ENCODE data around the gene PCDH9.

PCDH9 gene

GRCh38 chr13:67224148-67224846, 5.8 kb downstream of the PCDH9 start:
- peak; percentile 8 for DNase-seq

DNA sequence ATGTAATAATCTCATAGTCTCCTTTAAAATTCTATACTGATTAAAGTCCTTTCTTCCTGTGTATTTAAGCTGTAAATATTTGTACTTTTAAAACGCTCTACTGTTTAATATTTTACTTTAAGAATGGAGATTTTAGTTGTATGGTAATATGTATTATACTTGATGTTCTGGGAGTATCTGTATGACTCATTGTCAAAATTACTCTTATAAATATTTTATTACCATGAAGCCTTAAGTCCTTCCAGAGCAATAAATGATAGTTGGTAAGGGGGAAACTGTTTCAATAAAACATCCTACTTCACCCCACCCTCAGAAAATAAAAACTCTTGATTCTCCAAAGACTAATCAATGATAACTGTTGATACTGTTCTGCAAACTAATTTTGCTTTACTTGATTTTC, 6.4 kb downstream of the PCDH9 start:
- no peak for DNase-seq

DNA sequence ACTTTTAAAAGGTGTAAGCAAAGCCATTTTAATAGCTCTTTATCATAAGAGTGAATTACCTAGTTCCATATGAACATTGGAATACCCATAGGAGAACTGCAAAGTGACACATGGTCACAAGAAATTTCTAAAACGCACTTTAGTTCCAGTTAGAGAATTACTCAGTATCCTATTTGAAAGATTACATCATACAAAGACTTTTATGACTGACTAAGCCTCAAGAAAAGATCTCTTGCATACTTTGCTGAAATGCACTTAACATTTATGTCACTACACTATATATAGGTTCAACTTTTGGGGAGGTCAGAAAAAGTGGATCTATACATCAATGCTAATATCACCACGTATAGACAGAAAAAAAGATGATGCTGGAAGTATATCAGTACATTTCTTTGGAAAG, 7.1 kb downstream of the PCDH9 start:
- DNase-seq, result no peak

GRCh38 chr13:67221630-67222226, 8.4 kb downstream of the PCDH9 start:
- DNase-seq, result no peak

GRCh38 chr13:67219113-67219512, 11.0 kb downstream of the PCDH9 start:
- no peak for DNase-seq

GRCh38 chr13:67217880-67218279, 12.3 kb downstream of the PCDH9 start:
- DNase-seq, result no peak

- no peak for DNase-seq
Measured at GRCh38 chr13:67216864-67217263, 13.3 kb downstream of the PCDH9 start.

- no peak for DNase-seq
Measured at GRCh38 chr13:67210208-67210607, 19.9 kb downstream of the PCDH9 start.

DNA sequence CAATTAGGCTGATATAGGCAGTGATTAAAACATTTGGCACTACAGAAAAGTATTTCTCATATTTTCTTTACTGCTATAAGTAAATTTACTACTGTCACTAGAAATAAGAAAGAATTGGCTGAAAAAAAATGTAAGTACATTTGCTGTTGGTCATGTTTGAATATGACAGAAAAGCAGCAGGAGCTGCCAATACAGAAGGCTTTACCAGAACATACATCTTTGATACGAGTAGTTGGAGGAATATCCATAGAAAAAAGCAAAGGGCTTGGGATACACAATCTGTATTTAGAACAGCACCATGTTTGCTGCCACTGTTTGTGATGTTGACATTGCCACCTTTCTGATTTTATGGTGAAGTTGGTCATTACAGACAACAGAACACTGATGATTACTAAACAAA, 21.6 kb downstream of the PCDH9 start:
- DNase-seq, result no peak

DNA sequence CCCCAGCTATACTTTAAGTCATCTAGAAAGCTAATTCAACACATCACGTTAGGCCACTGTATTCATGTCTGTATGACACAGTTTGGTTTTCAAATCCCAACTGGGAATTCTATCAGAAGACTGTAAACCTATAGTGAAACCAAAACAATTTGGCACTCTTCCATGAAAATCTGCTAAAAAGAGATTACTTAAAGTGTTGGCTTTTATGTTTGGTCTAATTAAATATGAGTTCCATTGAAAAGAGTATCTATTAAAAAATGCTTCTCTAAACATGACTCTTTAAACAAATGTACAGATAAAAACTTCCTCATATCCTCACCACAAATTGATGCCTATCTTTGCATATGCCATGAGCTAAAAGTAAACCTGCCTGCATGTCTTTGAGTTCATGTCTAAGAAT, 25.4 kb downstream of the PCDH9 start:
- no peak for DNase-seq

GRCh38 chr13:67200605-67201004, 29.5 kb downstream of the PCDH9 start:
- no peak for DNase-seq

- no peak for DNase-seq
Measured at GRCh38 chr13:67200183-67200582, 30.0 kb downstream of the PCDH9 start.

- DNase-seq, result no peak
Measured at GRCh38 chr13:67197704-67198103, 32.4 kb downstream of the PCDH9 start.

DNA sequence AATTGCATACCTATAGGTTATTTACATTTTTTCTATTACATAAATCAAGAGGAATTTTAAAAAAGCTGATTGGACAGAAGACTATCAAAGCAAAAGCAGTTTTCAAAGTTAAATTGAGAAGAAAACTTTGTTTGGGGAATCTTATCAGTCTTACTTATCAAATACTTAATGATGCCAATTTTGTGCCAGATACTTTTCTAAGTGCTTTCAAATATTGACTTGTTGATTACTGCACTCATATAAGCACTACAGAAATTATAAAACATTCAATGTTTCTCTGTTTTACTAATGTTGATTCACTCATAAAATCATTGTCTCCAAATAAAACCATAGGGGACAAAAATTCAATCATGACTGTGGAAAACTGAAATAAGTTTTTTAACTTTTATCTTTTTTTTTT, 36.2 kb downstream of the PCDH9 start:
- no peak for DNase-seq

- no peak for DNase-seq
Measured at GRCh38 chr13:67192751-67193150, 37.4 kb downstream of the PCDH9 start.

GRCh38 chr13:67186995-67187569, 43.1 kb downstream of the PCDH9 start:
- DNase-seq, result no peak

GRCh38 chr13:67184247-67184646, 45.9 kb downstream of the PCDH9 start:
- no peak for DNase-seq

- DNase-seq, result no peak
Measured at GRCh38 chr13:67183151-67183550, 47.0 kb downstream of the PCDH9 start.

- no peak for DNase-seq
Measured at GRCh38 chr13:67175836-67176459, 54.2 kb downstream of the PCDH9 start.

DNA sequence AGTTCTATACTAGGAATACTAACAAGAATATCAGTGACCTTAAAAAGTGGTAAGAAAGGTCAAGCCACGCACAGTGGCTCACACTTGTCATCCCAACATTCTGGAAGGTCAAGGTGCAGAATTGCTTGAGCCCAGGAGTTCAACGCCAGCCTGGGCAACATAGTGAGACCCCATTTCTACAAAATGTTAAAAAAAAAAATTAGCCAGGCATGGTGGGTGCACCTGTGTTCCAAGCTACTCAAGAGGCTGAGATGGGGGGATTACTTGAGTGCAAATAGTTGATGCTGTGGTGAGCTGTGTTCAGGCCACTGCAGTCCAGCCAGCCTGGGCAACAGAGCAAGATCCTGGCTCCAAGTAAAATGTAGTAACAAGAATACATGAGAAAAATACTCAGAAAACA, 61.8 kb downstream of the PCDH9 start:
- no peak for DNase-seq

DNA sequence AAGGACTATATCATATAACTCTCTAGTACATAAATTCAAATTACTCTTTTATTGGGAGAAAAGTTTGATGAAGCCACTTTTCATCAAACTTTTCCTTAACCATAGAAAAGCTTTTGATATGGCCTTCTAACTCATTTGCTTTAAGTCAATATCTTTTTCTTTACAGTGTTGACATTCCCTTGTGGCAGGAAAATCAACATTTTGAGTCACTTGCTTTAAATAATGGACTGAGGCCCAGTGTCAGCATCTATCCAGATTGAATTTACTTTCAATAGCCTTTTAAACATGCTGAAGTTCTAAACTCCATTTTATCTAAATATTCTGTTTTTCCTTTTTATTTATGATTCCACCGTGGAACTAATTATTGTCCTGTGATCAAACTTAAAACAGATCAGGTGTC, 62.7 kb downstream of the PCDH9 start:
- DNase-seq, result no peak

DNA sequence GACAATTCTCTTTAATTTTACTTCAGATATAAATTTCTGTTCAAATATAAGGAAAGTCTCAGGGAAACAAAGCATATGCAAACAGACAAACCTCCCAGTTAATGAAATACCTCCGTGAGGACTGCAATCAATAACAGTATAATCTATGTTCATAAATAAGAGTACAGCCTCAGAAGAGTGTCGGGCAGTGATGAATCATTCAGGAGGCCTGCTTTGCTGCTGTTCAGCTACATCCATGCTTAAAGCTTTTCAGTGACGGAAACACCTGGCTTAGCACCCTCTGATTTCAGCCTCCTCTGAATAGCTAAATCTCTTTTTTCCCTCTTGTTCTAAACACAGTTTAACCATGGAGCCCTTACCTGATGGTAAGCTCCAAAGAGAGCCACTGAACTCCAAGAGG, 69.0 kb downstream of the PCDH9 start:
- no peak for DNase-seq

DNA sequence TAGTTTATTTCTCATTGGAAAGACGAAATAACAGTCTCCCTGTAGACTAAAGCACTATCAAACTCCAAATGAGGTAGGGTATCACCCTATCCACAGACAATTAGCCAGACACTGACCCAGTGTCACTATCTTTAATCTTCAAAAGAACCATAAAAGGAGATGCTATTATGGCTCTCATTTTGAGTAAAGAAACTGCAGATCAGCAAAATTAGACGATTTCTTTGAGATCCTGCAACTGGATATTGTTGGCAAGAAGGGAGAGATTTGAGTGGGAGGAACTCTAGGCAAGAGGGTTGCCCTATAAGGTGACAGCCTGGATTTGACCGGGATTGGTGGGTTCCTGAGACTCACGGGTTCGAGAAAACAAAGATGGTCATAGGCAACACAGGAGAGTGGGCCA, 71.2 kb downstream of the PCDH9 start:
- no peak for DNase-seq

GRCh38 chr13:67156723-67157060, 73.4 kb downstream of the PCDH9 start:
- no peak for DNase-seq

Data from DMS79 treated with DMSO at 0.1 percent for 48 hours (cell line).